Brain microvascular endothelial cell (primary cell): ENCODE data around the gene PCLO.

Source experiments
- DNase-seq: peaks from one replicate; pipeline ENCODE4 v3.0.0-alpha.2; 2020
- H3K27ac ChIP-seq: fragments of 250-450 bp; sonication (Bioruptor Pico); 2 replicates; pipeline ENCODE4 v1.5.1; 2020; ENCODE audit warnings: mild to moderate bottlenecking, moderate library complexity
- H3K27me3 ChIP-seq: fragments of 250-450 bp; sonication (Bioruptor Pico); replicated peaks from 2 replicates; pipeline ENCODE4 v1.5.1; 2020; ENCODE audit warnings: mild to moderate bottlenecking
- H3K36me3 ChIP-seq: fragments of 250-450 bp; sonication (Bioruptor Pico); replicated peaks from 2 replicates; pipeline ENCODE4 v1.5.1; 2020; ENCODE audit warnings: mild to moderate bottlenecking
- H3K4me3 ChIP-seq: 2 replicates; pipeline ENCODE4 v1.5.1; 2011; ENCODE audit warnings: low read depth, mild to moderate bottlenecking, control low read depth, low read length, moderate library complexity
- in situ Hi-C: cut with HindIII; loops from 2 replicates; pipeline ENCODE4 v1.10.0; 2017; ENCODE audit warnings: low sequenced_read_pairs, low pct_ligation_motif_present
- TF ChIP-seq, protein P1 (sequence below): IDR thresholded peaks from 2 replicates; pipeline ENCODE4 v1.5.1; 2011; ENCODE audit warnings: low read depth, mild to moderate bottlenecking, moderate library complexity, low read length, control low read depth, inconsistent platforms; ENCODE audit errors: missing control alignments

Gene PCLO

DNA sequence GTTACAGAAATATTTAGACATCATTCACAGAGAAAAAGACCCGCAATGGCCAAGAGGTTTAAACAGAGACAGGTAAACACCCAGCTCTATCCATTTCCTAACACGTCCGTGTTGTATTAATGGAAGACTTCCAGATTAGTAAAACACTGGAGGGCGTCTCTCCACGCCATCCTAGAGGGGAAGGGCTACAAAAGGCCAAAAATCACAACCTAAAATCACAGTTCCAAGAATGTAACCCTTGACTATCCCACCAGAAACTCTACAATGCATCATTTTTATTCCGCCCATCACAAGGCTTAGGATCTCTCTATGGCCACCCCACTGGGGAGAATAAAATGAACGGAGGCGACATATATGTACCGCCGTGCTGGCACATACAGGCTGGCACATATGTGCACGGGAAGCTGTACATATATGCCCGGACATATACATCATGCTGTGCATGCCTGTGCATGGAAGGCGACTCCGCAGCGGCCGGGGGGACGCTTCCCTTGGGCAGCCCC lies 734 bp downstream of the PCLO start:
- no peak overlapping the region for H3K27ac ChIP-seq
- H3K36me3 ChIP-seq = no peaks in the 10 kb centered on the region
- TF ChIP-seq, protein P1, sequence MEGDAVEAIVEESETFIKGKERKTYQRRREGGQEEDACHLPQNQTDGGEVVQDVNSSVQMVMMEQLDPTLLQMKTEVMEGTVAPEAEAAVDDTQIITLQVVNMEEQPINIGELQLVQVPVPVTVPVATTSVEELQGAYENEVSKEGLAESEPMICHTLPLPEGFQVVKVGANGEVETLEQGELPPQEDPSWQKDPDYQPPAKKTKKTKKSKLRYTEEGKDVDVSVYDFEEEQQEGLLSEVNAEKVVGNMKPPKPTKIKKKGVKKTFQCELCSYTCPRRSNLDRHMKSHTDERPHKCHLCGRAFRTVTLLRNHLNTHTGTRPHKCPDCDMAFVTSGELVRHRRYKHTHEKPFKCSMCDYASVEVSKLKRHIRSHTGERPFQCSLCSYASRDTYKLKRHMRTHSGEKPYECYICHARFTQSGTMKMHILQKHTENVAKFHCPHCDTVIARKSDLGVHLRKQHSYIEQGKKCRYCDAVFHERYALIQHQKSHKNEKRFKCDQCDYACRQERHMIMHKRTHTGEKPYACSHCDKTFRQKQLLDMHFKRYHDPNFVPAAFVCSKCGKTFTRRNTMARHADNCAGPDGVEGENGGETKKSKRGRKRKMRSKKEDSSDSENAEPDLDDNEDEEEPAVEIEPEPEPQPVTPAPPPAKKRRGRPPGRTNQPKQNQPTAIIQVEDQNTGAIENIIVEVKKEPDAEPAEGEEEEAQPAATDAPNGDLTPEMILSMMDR = no peak
- H3K27me3 ChIP-seq = no peaks in the 10 kb centered on the region
- peak overlapping the region; percentile 74 for H3K4me3 ChIP-seq
- in situ Hi-C loops = no loop called here
- DNase-seq = no peak

DNA sequence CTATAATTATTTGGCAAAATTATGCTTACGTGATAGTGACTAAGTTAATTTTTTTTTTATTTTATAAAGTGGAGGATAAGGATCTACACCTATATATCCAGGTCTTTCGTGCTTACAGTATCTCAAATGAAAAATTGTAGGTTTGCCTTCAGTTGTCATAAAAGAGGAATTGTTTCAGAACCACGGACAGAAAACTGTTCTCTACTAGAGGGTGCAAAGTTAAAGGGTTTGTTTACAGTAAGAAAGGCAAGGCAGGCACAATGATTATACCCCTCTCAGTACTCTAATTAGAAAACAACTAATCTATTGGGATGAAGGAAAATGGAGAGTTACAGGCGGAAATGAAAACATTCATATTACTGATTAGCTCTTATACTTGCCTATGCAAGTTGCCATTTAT lies 1.5 kb downstream of the PCLO start:
- no peaks in the 10 kb centered on the region for H3K27me3 ChIP-seq
- H3K4me3 ChIP-seq = no peak overlapping the region
- in situ Hi-C loops = no loop called here
- TF ChIP-seq, protein P1 = no peak
- DNase-seq = no peak
- no peaks in the 10 kb centered on the region for H3K36me3 ChIP-seq
- no peak overlapping the region for H3K27ac ChIP-seq

DNA sequence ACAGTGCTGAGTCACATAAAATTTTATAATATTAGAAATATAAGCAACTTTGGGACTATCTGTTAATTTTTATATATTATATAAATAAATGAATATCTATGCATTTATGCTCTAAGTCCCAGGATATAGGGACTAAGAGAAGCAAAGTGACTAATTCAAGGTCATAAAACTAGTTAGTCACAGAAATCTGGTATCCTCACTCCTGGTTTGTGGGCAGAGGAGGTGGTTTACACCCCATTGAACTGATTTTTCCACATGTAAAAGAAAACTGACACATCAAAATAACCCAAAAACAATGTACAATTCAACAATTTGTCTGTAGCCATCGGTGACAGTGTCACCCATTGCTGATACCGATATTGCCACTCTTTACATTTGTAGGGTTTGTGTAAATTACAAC lies 3.0 kb downstream of the PCLO start:
- Histone ChIP-seq H3K4me3 (no peak overlapping the region), H3K27me3 (no peaks in the 10 kb centered on the region), H3K27ac (no peak overlapping the region), H3K36me3 (no peaks in the 10 kb centered on the region)
- in situ Hi-C loops = no loop called here
- TF ChIP-seq, protein P1 = no peak
- DNase-seq = no peak

DNA sequence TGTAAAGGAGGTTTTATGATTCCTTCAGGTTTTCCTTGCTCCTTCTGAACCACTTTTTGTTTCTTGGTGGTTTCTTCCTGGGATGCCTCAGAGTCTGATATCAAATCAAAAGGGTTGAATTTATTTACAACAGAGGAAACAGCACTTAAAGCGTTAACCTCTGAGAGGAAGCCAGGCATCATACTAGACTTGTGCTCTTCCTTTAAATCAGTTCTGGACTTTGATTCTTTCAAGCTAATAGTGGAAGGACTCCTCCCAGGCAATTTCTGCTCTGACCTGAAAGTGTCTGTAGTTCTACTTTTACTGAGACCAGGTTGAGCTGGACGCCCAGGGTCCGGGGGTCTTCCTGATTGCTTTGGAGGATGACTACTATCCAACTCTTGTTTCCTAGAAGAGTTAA lies 6.7 kb downstream of the PCLO start:
- in situ Hi-C loops = no loop called here
- TF ChIP-seq, protein P1 = no peak

DNA sequence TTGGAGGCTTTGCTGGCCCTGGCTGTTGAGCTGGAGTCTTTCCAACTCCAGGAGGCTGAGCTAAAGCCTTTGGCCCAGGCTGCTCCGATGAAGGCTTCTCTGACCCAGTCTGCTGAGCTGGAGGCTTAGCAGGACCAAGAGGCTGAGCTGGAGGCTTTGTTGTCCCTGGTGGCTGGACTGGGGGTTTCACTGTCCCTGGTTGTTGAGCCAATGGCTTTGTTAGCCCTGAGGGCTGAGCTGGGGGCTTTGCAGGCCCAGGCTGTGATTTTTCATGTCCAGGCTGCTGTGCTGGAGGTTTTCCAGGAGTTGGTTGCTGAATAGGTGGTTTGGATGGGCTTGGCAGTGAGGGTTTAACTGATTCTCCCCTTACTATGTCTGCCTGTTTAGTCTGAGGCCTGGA lies 7.3 kb downstream of the PCLO start:
- H3K27me3 ChIP-seq = no peaks in the 10 kb centered on the region
- no peak overlapping the region for H3K27ac ChIP-seq
- TF ChIP-seq, protein P1 = no peak
- in situ Hi-C loops = no loop called here
- H3K4me3 ChIP-seq = no peak overlapping the region
- no peaks in the 10 kb centered on the region for H3K36me3 ChIP-seq
- no peak for DNase-seq

More for the DNA sequence above, 6.7 kb downstream of the PCLO start:
- Histone ChIP-seq H3K4me3 (no peak overlapping the region), H3K27me3 (no peaks in the 10 kb centered on the region), H3K36me3 (no peaks in the 10 kb centered on the region), H3K27ac (no peak overlapping the region)
- DNase-seq = no peak

DNA sequence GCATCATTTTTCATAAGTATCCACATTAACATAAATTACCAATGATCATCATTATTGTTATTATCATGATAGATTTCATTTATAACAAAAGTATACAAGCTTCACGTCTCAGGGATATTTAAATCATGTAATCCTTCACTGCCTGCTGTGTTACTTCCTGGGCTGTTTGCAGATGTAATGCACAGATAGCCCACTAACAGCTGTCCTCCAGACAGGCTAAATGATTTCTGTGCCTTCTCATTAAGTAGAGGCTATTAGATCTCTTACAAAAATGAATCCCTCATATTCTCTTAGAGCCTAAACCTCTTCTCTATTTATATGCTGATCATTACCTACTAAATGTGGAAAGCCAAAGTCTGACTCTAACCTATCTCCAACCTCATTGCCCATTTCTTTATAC lies 9.3 kb downstream of the PCLO start:
- in situ Hi-C loops = no loop called here
- H3K36me3 ChIP-seq = no peaks in the 10 kb centered on the region
- no peak for DNase-seq
- H3K27ac ChIP-seq = no peak overlapping the region
- H3K4me3 ChIP-seq = no peak overlapping the region
- H3K27me3 ChIP-seq = no peaks in the 10 kb centered on the region
- TF ChIP-seq, protein P1 = no peak
